Measurements from ENCODE around the gene IFI27. TPM values are rescaled to one million over a fixed set of nuclear protein-coding genes. Genes with fewer than 3 reads are reported as not detected.

IFI27 gene
- total RNA-seq, 1 experiment from 2014 or later = 4.9 TPM

- Histone ChIP-seq H3K27ac (ENCODE audit: low read depth, low read length, poor library complexity, severe bottlenecking) (no peak overlapping the region), H3K27me3 (replicated peaks; ENCODE audit: insufficient read depth, low read depth, low read length, poor library complexity) (no peaks in the 10 kb centered on the region), H3K4me3 (ENCODE audit: low read depth, low read length, poor library complexity, severe bottlenecking) (no peak overlapping the region), H3K36me3 (ENCODE audit: insufficient read depth, low read length, poor library complexity, severe bottlenecking) (no peaks in the 10 kb centered on the region), H3K4me1 (ENCODE audit: insufficient read depth, low read length, poor library complexity, severe bottlenecking) (no peaks in the 10 kb centered on the region), H3K9me3 (ENCODE audit: low read depth, low read length, poor library complexity, severe bottlenecking) (no peaks in the 10 kb centered on the region)
- no peak for DNase-seq (ENCODE audit: low spot score)
- ChIA-PET CTCF (no interaction called here), POLR2A (ENCODE audit: low non-redundant PET) (no interaction called here)
- intact Hi-C loops (cut with micrococcal nuclease; ENCODE audit: unreplicated experiment) = no loop called here
- no peak for TF ChIP-seq CTCF (conservative IDR thresholded peaks at IDR 0.05; ENCODE audit: low read depth, low read length)
- TF ChIP-seq EZH2 (IDR thresholded peaks at IDR 0.05; ENCODE audit: borderline replicate concordance, low read depth, low read length, poor library complexity, severe bottlenecking) = no peak
- no TSS peak for BruUV-seq (replicated peaks)
Measured at GRCh38 chr14:94113908-94114588, 3.5 kb downstream of the IFI27 start.

- Histone ChIP-seq H3K4me1 (ENCODE audit: insufficient read depth, low read length, poor library complexity, severe bottlenecking) (no peaks in the 10 kb centered on the region), H3K36me3 (ENCODE audit: insufficient read depth, low read length, poor library complexity, severe bottlenecking) (no peaks in the 10 kb centered on the region), H3K9me3 (ENCODE audit: low read depth, low read length, poor library complexity, severe bottlenecking) (no peaks in the 10 kb centered on the region), H3K27ac (ENCODE audit: low read depth, low read length, poor library complexity, severe bottlenecking) (no peak overlapping the region), H3K27me3 (replicated peaks; ENCODE audit: insufficient read depth, low read depth, low read length, poor library complexity) (no peaks in the 10 kb centered on the region), H3K4me3 (ENCODE audit: low read depth, low read length, poor library complexity, severe bottlenecking) (no peak overlapping the region)
- BruUV-seq (replicated peaks) = no TSS peak
- POLR2A ChIA-PET (ENCODE audit: low non-redundant PET) = no interaction called here
- CTCF ChIA-PET = no interaction called here
- no peak for DNase-seq (ENCODE audit: low spot score)
- intact Hi-C loops (cut with micrococcal nuclease; ENCODE audit: unreplicated experiment) = no loop called here
- TF ChIP-seq EZH2 (IDR thresholded peaks at IDR 0.05; ENCODE audit: borderline replicate concordance, low read depth, low read length, poor library complexity, severe bottlenecking) (no peak), CTCF (conservative IDR thresholded peaks at IDR 0.05; ENCODE audit: low read depth, low read length) (no peak)
Measured at GRCh38 chr14:94114589-94115057, 4.1 kb downstream of the IFI27 start.

GRCh38 chr14:94115058-94115591 lies 4.6 kb downstream of the IFI27 start:
- no peaks in the 10 kb centered on the region for H3K27me3 ChIP-seq (replicated peaks; ENCODE audit: insufficient read depth, low read depth, low read length, poor library complexity)
- no peaks in the 10 kb centered on the region for H3K4me1 ChIP-seq (ENCODE audit: insufficient read depth, low read length, poor library complexity, severe bottlenecking)
- DNase-seq (ENCODE audit: low spot score) = no peak
- BruUV-seq (replicated peaks) = no TSS peak
- H3K36me3 ChIP-seq (ENCODE audit: insufficient read depth, low read length, poor library complexity, severe bottlenecking) = no peaks in the 10 kb centered on the region
- ChIA-PET CTCF (no interaction called here), POLR2A (ENCODE audit: low non-redundant PET) (no interaction called here)
- intact Hi-C loops (cut with micrococcal nuclease; ENCODE audit: unreplicated experiment) = no loop called here
- H3K4me3 ChIP-seq (ENCODE audit: low read depth, low read length, poor library complexity, severe bottlenecking) = no peak overlapping the region
- H3K27ac ChIP-seq (ENCODE audit: low read depth, low read length, poor library complexity, severe bottlenecking) = no peak overlapping the region
- no peaks in the 10 kb centered on the region for H3K9me3 ChIP-seq (ENCODE audit: low read depth, low read length, poor library complexity, severe bottlenecking)
- TF ChIP-seq CTCF (conservative IDR thresholded peaks at IDR 0.05; ENCODE audit: low read depth, low read length) = no peak
- no peak for TF ChIP-seq EZH2 (IDR thresholded peaks at IDR 0.05; ENCODE audit: borderline replicate concordance, low read depth, low read length, poor library complexity, severe bottlenecking)
